Measurements from ENCODE around the gene AKT3.
A peak's percentile ranks its signal among the peaks of the same experiment; 100 is the strongest.

AKT3 gene

DNA sequence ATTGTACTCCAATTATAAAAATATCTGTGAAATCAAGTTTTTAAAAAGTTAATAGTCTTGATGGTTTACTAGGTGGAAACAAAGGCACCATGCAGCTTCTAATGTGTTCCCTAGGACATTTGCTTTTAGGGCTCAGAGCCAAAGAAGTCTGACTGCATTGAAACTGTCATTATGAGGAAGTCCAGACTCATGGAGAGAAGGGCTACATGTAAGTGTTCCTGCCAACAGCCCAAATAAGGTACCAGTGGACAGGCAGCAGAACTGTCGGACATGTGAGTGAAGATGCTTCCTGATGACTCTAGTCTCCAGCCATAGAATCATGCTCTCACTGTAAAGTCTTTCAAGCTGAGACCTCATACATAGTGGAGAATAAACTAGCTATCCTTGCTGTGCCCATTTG, 287.6 kb downstream of the AKT3 start:
- Histone ChIP-seq H3K9ac (ENCODE audit: low read length in 2 of 2) (no peak overlapping the region), H3K4me1 (ENCODE audit: control insufficient read depth, insufficient read depth, low read length) (peaks cover 13% of the 10 kb centered on the region), H3K36me3 (ENCODE audit: control insufficient read depth in 2 of 2, insufficient read depth in 2 of 2, low read length in 2 of 2) (peaks cover 0 to 5% of the 10 kb centered on the region in 2 donors), H3K27ac (ENCODE audit: low read length) (peak overlapping the region; percentile 68), H3K4me3 (ENCODE audit: low read length in 2 of 2) (no peak overlapping the region), H3K27me3 (ENCODE audit: control insufficient read depth in 1 of 2, insufficient read depth in 2 of 2, low read length in 2 of 2) (no peaks in the 10 kb centered on the region), H3K9me3 (ENCODE audit: control insufficient read depth in 2 of 2, low read length in 2 of 2) (no peaks in the 10 kb centered on the region)

DNA sequence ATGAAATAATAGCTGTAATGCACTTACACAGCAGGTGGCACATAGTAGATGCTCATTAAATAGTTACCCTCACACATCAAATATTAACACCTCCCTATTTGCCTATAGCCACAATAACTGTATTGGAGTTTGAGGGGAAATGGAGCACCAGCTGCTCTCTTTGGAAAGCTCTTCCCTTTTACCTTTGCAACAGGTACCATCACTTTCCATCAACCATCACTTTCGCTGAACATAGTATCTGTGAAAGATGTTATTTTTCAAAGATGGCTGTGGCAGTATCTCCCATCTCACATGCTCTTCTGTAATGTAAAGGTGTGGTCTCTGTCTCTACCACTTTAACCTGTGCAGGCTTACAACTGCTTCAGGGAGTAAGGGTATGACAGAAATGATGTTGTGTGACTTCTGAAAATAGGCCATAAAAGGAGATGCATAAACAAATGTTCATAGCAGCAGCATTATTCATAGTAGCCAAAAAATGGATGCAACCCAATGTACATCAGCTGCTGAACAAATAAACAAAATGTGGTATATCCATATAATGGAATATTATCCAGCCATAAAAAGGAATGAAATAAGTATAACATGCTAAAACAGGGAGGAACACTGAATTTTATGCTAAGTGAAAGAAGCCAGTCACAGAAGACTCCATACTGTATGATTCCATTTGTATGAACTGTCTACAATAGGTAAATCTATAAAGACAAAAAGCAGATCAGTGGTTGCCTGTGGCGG, 288.3 kb downstream of the AKT3 start:
- Histone ChIP-seq H3K27ac (ENCODE audit: low read length) (peak overlapping the region; percentile 68), H3K27me3 (ENCODE audit: control insufficient read depth in 1 of 2, insufficient read depth in 2 of 2, low read length in 2 of 2) (no peaks in the 10 kb centered on the region), H3K4me1 (ENCODE audit: control insufficient read depth, insufficient read depth, low read length) (peaks cover 13% of the 10 kb centered on the region), H3K9ac (ENCODE audit: low read length in 2 of 2) (no peak overlapping the region), H3K9me3 (ENCODE audit: control insufficient read depth in 2 of 2, low read length in 2 of 2) (no peaks in the 10 kb centered on the region), H3K4me3 (ENCODE audit: low read length in 2 of 2) (no peak overlapping the region), H3K36me3 (ENCODE audit: control insufficient read depth in 2 of 2, insufficient read depth in 2 of 2, low read length in 2 of 2) (peaks cover 0 to 5% of the 10 kb centered on the region in 2 donors)

DNA sequence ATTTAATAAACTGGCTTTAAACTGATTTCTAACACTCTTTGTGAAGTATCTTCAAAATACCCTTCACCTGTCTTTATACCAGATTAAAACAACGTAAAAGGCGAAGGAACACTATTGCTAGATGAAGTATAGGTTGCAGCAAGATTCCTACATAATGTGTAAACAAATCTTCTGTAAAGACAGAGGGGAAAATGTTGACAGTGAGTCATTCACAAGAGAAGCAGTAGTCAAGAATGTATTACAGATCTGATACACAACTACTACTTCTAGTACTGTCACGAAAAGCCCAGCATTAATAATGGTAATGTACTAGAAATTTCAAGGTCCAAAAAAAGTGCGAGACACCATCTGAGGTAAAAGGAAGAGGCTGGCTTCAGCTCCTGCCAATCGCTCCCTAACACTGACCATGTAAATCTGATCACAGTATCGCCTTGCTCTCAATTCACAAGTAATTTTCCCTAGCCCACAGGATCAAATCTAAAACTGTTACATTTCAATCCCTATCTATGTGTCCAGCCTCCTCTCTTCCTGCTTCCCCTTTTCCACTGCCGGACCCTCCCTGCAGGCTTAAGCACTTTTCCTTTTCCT, 290.4 kb downstream of the AKT3 start:
- no peaks in the 10 kb centered on the region for H3K9me3 ChIP-seq (ENCODE audit: control insufficient read depth in 2 of 2, low read length in 2 of 2)
- H3K4me3 ChIP-seq (ENCODE audit: low read length in 2 of 2): no peak overlapping the region
- H3K27me3 ChIP-seq (ENCODE audit: control insufficient read depth in 1 of 2, insufficient read depth in 2 of 2, low read length in 2 of 2): no peaks in the 10 kb centered on the region
- H3K4me1 ChIP-seq (ENCODE audit: control insufficient read depth, insufficient read depth, low read length): peaks cover 5% of the 10 kb centered on the region
- peaks cover 0 to 5% of the 10 kb centered on the region in 2 donors for H3K36me3 ChIP-seq (ENCODE audit: control insufficient read depth in 2 of 2, insufficient read depth in 2 of 2, low read length in 2 of 2)
- H3K9ac ChIP-seq (ENCODE audit: low read length in 2 of 2): no peak overlapping the region
- H3K27ac ChIP-seq (ENCODE audit: low read length): peak overlapping the region; percentile 32

DNA sequence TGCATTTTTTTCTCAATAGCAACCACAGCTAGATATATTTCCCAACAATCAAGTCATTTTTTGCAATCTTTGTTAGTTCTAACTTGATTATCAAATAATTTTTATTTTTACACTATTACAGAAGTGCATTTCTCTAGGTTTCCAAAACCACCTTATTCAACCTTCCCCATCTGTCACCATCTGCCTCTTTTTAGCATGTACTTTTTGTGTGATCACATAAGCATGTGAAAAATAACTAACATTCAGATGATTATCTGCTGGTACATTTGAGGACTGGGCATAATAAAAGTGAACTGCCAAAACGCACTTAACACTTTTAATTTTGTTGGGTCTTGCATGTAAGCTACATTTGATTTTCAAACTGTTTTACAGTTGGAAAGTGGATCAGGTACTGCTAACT, 291.5 kb downstream of the AKT3 start:
- Histone ChIP-seq H3K36me3 (ENCODE audit: control insufficient read depth in 2 of 2, insufficient read depth in 2 of 2, low read length in 2 of 2) (peaks cover 0 to 5% of the 10 kb centered on the region in 2 donors), H3K9me3 (ENCODE audit: control insufficient read depth in 2 of 2, low read length in 2 of 2) (no peaks in the 10 kb centered on the region), H3K9ac (ENCODE audit: low read length in 2 of 2) (no peak overlapping the region), H3K27ac (ENCODE audit: low read length) (no peak overlapping the region), H3K4me3 (ENCODE audit: low read length in 2 of 2) (no peak overlapping the region), H3K27me3 (ENCODE audit: control insufficient read depth in 1 of 2, insufficient read depth in 2 of 2, low read length in 2 of 2) (no peaks in the 10 kb centered on the region), H3K4me1 (ENCODE audit: control insufficient read depth, insufficient read depth, low read length) (peaks cover 5% of the 10 kb centered on the region)

DNA sequence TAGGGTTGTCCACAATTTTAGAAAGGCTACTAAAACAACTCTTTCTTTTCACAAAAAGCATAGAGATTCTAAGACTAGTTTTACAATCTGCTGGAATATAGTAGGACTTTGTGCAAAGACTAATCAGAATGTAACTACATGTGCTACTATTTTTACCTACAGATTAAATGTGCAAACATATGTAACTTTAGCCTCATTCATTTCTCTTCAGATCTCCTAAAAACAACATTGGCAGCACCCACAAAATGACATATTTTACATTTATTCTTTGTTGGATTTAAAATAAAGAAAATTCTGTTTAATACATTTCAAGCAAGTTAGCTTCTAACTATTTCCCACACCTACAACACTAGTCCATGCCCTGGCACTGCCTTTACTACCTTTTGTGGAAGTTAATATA, 292.2 kb downstream of the AKT3 start:
- no peak overlapping the region for H3K9ac ChIP-seq (ENCODE audit: low read length in 2 of 2)
- peaks cover 2% of the 10 kb centered on the region for H3K4me1 ChIP-seq (ENCODE audit: control insufficient read depth, insufficient read depth, low read length)
- no peaks in the 10 kb centered on the region for H3K9me3 ChIP-seq (ENCODE audit: control insufficient read depth in 2 of 2, low read length in 2 of 2)
- no peak overlapping the region for H3K4me3 ChIP-seq (ENCODE audit: low read length in 2 of 2)
- peaks cover 0 to 5% of the 10 kb centered on the region in 2 donors for H3K36me3 ChIP-seq (ENCODE audit: control insufficient read depth in 2 of 2, insufficient read depth in 2 of 2, low read length in 2 of 2)
- H3K27me3 ChIP-seq (ENCODE audit: control insufficient read depth in 1 of 2, insufficient read depth in 2 of 2, low read length in 2 of 2): no peaks in the 10 kb centered on the region
- H3K27ac ChIP-seq (ENCODE audit: low read length): no peak overlapping the region

DNA sequence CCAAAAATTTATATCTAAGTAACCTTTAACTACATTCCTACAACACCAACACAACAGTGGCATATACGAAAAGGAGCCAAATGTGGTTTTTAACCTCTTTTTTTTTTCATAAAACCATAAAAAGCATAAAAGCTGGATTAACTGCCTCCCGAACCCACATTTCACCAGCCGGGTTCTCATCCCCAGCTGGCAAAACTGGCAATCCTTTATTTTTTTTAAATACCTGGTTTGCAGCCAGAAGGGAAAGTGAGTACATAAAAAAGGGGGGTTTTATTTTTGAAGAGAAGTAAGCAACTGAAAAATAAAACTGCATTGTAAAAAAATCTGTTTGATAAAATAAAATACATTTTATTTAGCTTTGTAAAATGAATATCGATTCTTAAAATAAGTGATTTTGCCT, 295.4 kb downstream of the AKT3 start:
- Histone ChIP-seq H3K27ac (ENCODE audit: low read length) (no peak overlapping the region), H3K36me3 (ENCODE audit: control insufficient read depth in 2 of 2, insufficient read depth in 2 of 2, low read length in 2 of 2) (no peaks in the 10 kb centered on the region), H3K27me3 (ENCODE audit: control insufficient read depth in 1 of 2, insufficient read depth in 2 of 2, low read length in 2 of 2) (no peaks in the 10 kb centered on the region), H3K9me3 (ENCODE audit: control insufficient read depth in 2 of 2, low read length in 2 of 2) (no peaks in the 10 kb centered on the region), H3K4me1 (ENCODE audit: control insufficient read depth, insufficient read depth, low read length) (peaks cover 2% of the 10 kb centered on the region), H3K9ac (ENCODE audit: low read length in 2 of 2) (no peak overlapping the region), H3K4me3 (ENCODE audit: low read length in 2 of 2) (no peak overlapping the region)

DNA sequence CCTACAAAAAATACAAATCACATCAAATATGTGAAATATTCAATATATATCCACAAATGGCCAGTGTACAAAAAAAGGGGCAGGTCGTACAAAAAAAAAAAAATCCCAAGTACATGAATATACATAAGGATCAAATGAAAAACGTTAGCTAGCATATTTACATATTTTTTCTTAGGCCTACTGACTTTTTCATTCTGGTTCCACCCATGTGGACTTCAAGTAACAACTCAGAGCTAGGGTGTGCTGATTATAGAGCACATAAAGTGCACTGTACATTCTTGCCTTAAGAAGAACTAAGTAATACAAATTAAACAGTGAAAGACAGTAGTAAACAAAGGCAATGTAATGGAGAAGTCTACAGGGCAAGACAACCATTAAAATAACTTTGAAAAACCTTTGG, 297.0 kb downstream of the AKT3 start:
- Histone ChIP-seq H3K4me1 (ENCODE audit: control insufficient read depth, insufficient read depth, low read length) (no peaks in the 10 kb centered on the region), H3K27ac (ENCODE audit: low read length) (no peak overlapping the region), H3K4me3 (ENCODE audit: low read length in 2 of 2) (no peak overlapping the region), H3K27me3 (ENCODE audit: control insufficient read depth in 1 of 2, insufficient read depth in 2 of 2, low read length in 2 of 2) (no peaks in the 10 kb centered on the region), H3K9ac (ENCODE audit: low read length in 2 of 2) (no peak overlapping the region), H3K9me3 (ENCODE audit: control insufficient read depth in 2 of 2, low read length in 2 of 2) (no peaks in the 10 kb centered on the region), H3K36me3 (ENCODE audit: control insufficient read depth in 2 of 2, insufficient read depth in 2 of 2, low read length in 2 of 2) (no peaks in the 10 kb centered on the region)

DNA sequence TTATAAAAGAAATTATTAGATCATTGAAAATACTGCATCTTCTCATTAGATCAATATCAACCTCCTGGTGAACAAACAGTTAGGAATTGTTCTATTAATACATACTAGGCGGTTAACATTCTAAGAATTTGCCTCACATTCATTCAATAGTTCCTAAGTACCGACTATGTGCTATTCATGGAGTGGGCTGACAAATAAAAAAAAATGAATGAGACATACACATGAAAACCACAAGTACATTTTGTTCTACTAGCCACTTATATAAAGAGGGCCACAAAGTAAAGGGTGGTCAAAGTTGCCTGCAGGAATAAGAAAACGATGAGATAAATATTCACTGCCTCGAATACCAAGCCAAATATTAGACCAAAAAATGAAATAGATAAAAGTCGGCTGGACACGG, 299.8 kb downstream of the AKT3 start:
- H3K4me3 ChIP-seq (ENCODE audit: low read length in 2 of 2): no peak overlapping the region
- H3K27me3 ChIP-seq (ENCODE audit: control insufficient read depth in 1 of 2, insufficient read depth in 2 of 2, low read length in 2 of 2): no peaks in the 10 kb centered on the region
- H3K9me3 ChIP-seq (ENCODE audit: control insufficient read depth in 2 of 2, low read length in 2 of 2): no peaks in the 10 kb centered on the region
- H3K4me1 ChIP-seq (ENCODE audit: control insufficient read depth, insufficient read depth, low read length): no peaks in the 10 kb centered on the region
- H3K36me3 ChIP-seq (ENCODE audit: control insufficient read depth in 2 of 2, insufficient read depth in 2 of 2, low read length in 2 of 2): no peaks in the 10 kb centered on the region
- no peak overlapping the region for H3K9ac ChIP-seq (ENCODE audit: low read length in 2 of 2)
- H3K27ac ChIP-seq (ENCODE audit: low read length): no peak overlapping the region

DNA sequence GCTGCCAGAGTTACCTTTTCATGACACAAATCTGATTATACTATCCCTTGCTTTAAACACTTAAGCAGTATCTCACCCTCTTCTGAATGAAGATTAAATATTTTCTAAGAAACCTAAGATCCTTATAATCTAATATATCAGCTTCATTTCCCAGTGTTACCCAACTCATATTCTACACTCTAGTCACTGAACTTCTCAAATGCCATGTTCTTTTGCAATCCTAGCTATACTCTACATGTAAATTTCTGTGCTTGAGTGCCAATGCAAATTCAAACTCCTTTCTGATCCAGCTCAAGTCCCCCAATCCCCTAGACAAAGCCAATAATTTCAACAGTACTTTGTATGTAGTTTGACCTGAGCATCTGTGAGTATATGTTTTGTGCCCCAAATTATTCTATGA, 300.3 kb downstream of the AKT3 start:
- no peak overlapping the region for H3K27ac ChIP-seq (ENCODE audit: low read length)
- H3K4me1 ChIP-seq (ENCODE audit: control insufficient read depth, insufficient read depth, low read length): no peaks in the 10 kb centered on the region
- no peak overlapping the region for H3K4me3 ChIP-seq (ENCODE audit: low read length in 2 of 2)
- H3K27me3 ChIP-seq (ENCODE audit: control insufficient read depth in 1 of 2, insufficient read depth in 2 of 2, low read length in 2 of 2): no peaks in the 10 kb centered on the region
- no peaks in the 10 kb centered on the region for H3K9me3 ChIP-seq (ENCODE audit: control insufficient read depth in 2 of 2, low read length in 2 of 2)
- no peak overlapping the region for H3K9ac ChIP-seq (ENCODE audit: low read length in 2 of 2)
- no peaks in the 10 kb centered on the region for H3K36me3 ChIP-seq (ENCODE audit: control insufficient read depth in 2 of 2, insufficient read depth in 2 of 2, low read length in 2 of 2)

DNA sequence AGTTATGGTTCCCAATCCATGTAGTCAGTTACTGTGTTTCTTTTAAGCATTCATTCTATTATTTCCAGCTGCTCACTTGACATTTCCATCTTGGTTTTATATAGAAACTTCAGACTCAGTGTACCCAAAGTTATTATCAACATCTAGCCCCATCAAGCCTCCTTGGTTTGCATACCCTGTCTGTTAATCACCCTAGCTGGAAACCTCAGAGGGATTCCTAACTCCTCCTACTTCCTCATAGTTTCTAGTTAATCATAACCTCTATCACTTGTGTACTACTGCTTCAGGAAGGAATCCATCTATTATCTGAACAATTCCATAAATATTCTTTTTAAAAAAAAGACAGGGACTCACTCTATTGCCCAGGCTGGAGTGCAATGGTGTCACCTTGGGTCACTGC, 300.9 kb downstream of the AKT3 start:
- Histone ChIP-seq H3K4me3 (ENCODE audit: low read length in 2 of 2) (no peak overlapping the region), H3K27ac (ENCODE audit: low read length) (no peak overlapping the region), H3K9me3 (ENCODE audit: control insufficient read depth in 2 of 2, low read length in 2 of 2) (no peaks in the 10 kb centered on the region), H3K36me3 (ENCODE audit: control insufficient read depth in 2 of 2, insufficient read depth in 2 of 2, low read length in 2 of 2) (peaks cover 1 to 3% of the 10 kb centered on the region in 2 donors), H3K9ac (ENCODE audit: low read length in 2 of 2) (no peak overlapping the region), H3K27me3 (ENCODE audit: control insufficient read depth in 1 of 2, insufficient read depth in 2 of 2, low read length in 2 of 2) (no peaks in the 10 kb centered on the region), H3K4me1 (ENCODE audit: control insufficient read depth, insufficient read depth, low read length) (no peaks in the 10 kb centered on the region)

DNA sequence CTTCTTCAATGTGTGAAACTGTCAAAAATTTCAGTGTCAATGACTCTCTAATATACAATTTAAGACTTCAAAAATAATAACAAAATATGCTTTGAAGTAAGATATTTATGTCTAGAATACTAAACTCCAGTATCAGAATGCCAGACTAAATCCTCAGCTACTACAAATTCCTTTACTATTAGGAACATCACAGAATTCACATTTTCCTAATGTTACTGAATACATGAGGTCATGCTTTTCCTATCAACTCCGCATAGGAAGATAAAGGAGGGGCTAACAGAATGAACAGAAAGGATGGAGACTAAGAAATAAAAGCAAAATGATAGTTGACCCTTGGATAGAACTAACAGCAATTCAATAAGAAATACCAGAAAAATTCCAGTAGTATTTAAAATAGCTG, 301.5 kb downstream of the AKT3 start:
- Histone ChIP-seq H3K27me3 (ENCODE audit: control insufficient read depth in 1 of 2, insufficient read depth in 2 of 2, low read length in 2 of 2) (no peaks in the 10 kb centered on the region), H3K36me3 (ENCODE audit: control insufficient read depth in 2 of 2, insufficient read depth in 2 of 2, low read length in 2 of 2) (peaks cover 3 to 7% of the 10 kb centered on the region in 2 donors), H3K27ac (ENCODE audit: low read length) (no peak overlapping the region), H3K9ac (ENCODE audit: low read length in 2 of 2) (no peak overlapping the region), H3K4me1 (ENCODE audit: control insufficient read depth, insufficient read depth, low read length) (no peaks in the 10 kb centered on the region), H3K9me3 (ENCODE audit: control insufficient read depth in 2 of 2, low read length in 2 of 2) (no peaks in the 10 kb centered on the region), H3K4me3 (ENCODE audit: low read length in 2 of 2) (no peak overlapping the region)
